SJSA1 (cell line): ENCODE data around the gene KCNJ11. TPM values are rescaled to one million over a fixed set of nuclear protein-coding genes. Genes with fewer than 3 reads are reported as not detected.

Experiments
- DNase-seq, 2 experiments: peaks; one replicate each; pipeline ENCODE4 v3.0.0-alpha.2; 2015 to 2020; ENCODE audit warnings: low spot score in 2 of 2, low read depth in 1 of 2
- H3K27ac ChIP-seq: fragments of 250-450 bp; sonication (Bioruptor Pico); 2 replicates; pipeline ENCODE4 v1.5.1; 2020; ENCODE audit warnings: mild to moderate bottlenecking, moderate library complexity
- H3K27me3 ChIP-seq: fragments of 250-450 bp; sonication (Bioruptor Pico); replicated peaks from 2 replicates; pipeline ENCODE4 v1.5.1; 2020; ENCODE audit warnings: mild to moderate bottlenecking, moderate library complexity
- H3K36me3 ChIP-seq: fragments of 250-450 bp; sonication (Bioruptor Pico); 2 replicates; pipeline ENCODE4 v1.5.1; 2020; ENCODE audit warnings: mild to moderate bottlenecking
- H3K4me1 ChIP-seq: fragments of 250-450 bp; sonication (Bioruptor Pico); replicated peaks from 2 replicates; pipeline ENCODE4 v1.6.1; 2021; ENCODE audit warnings: mild to moderate bottlenecking
- H3K4me3 ChIP-seq: fragments of 250-450 bp; sonication (Bioruptor Pico); 2 replicates; pipeline ENCODE4 v1.5.1; 2020; ENCODE audit warnings: mild to moderate bottlenecking
- H3K9me3 ChIP-seq: fragments of 250-450 bp; sonication (Bioruptor Pico); replicated peaks from 2 replicates; pipeline ENCODE4 v1.5.1; 2020; ENCODE audit warnings: mild to moderate bottlenecking
- total RNA-seq: library from RNA; depleted of rRNA; stranded (reverse); fragments of >200 nt; shearing (Covaris generic); gene quantifications from 2 replicates; pipeline ENCODE4 v1.2.3, GENCODE V29; 2014; rRNA removed

Gene KCNJ11
- total RNA-seq, 1 experiment from 2014 or later = not detected

GRCh38 chr11:17351172-17351509, 37.3 kb downstream of the KCNJ11 start:
- no peak for DNase-seq
- Histone ChIP-seq H3K27me3 (peaks cover 24% of the 10 kb centered on the region), H3K4me3 (no peak overlapping the region; the same call in 1 of the 2 replicates), H3K27ac (no peak overlapping the region), H3K9me3 (no peaks in the 10 kb centered on the region), H3K36me3 (no peaks in the 10 kb centered on the region), H3K4me1 (peaks cover 24% of the 10 kb centered on the region)

GRCh38 chr11:17350455-17351171, 37.8 kb downstream of the KCNJ11 start:
- Histone ChIP-seq H3K27ac (no peak overlapping the region), H3K4me3 (no peak overlapping the region), H3K27me3 (peaks cover 24% of the 10 kb centered on the region), H3K9me3 (no peaks in the 10 kb centered on the region), H3K4me1 (peaks cover 24% of the 10 kb centered on the region), H3K36me3 (no peaks in the 10 kb centered on the region)
- no peak for DNase-seq

- no peaks in the 10 kb centered on the region for H3K36me3 ChIP-seq
- DNase-seq = no peak
- H3K27me3 ChIP-seq = peaks cover 16% of the 10 kb centered on the region
- H3K4me1 ChIP-seq = peaks cover 13% of the 10 kb centered on the region
- H3K9me3 ChIP-seq = no peaks in the 10 kb centered on the region
- no peak overlapping the region for H3K4me3 ChIP-seq
- no peak overlapping the region for H3K27ac ChIP-seq
These were observed 40.8 kb downstream of the KCNJ11 start for GRCh38 chr11:17347676-17348075.

GRCh38 chr11:17343907-17344306, 44.6 kb downstream of the KCNJ11 start:
- Histone ChIP-seq H3K4me3 (no peak overlapping the region), H3K27me3 (no peaks in the 10 kb centered on the region), H3K9me3 (no peaks in the 10 kb centered on the region), H3K27ac (no peak overlapping the region), H3K36me3 (no peaks in the 10 kb centered on the region), H3K4me1 (no peaks in the 10 kb centered on the region)
- no peak for DNase-seq

- DNase-seq = no peak
- H3K36me3 ChIP-seq = no peaks in the 10 kb centered on the region
- no peak overlapping the region for H3K27ac ChIP-seq
- H3K4me3 ChIP-seq = no peak overlapping the region
- no peaks in the 10 kb centered on the region for H3K4me1 ChIP-seq
- no peaks in the 10 kb centered on the region for H3K9me3 ChIP-seq
- H3K27me3 ChIP-seq = no peaks in the 10 kb centered on the region
These were observed 45.2 kb downstream of the KCNJ11 start for GRCh38 chr11:17343257-17343656.

Other genes starting within 250 kb of the KCNJ11 start
- 35.5 and 105 TPM in 2 replicates for gene PIK3C2A, start 180.7 kb downstream of the KCNJ11 start, total RNA-seq
- 129 and 143 TPM in 2 replicates for gene NUCB2, start 111.9 kb downstream of the KCNJ11 start, total RNA-seq
- 0.13 and 1.4 TPM in 2 replicates for gene NCR3LG1, start 36.9 kb downstream of the KCNJ11 start, total RNA-seq
- gene ABCC8, start 88.2 kb upstream of the KCNJ11 start, total RNA-seq = not detected in 2 replicates
- not detected in 2 replicates for gene USH1C, start 155.8 kb upstream of the KCNJ11 start, total RNA-seq
- gene OTOG, start 158.6 kb upstream of the KCNJ11 start, total RNA-seq = not detected in 2 replicates